Endothelial cell of umbilical vein (primary cell): Measurements from ENCODE around the gene IKZF3. TPM values are rescaled to one million over a fixed set of nuclear protein-coding genes. Genes with fewer than 3 reads are reported as not detected.

Source experiments
- BruUV-seq: library from RNA; stranded (reverse); fragments of 400-500 nt; replicated peaks from 2 replicates; lab custom pipeline; 2021; lab: Mats Ljungman, UMichigan
- CTCF ChIA-PET: fragments of 300-600, 350-600 bp; sonication (Branson Sonifier 250); formaldehyde crosslinking; loops from one replicate; lab custom pipeline; 2021; ENCODE audit warnings: antibody characterized with exemption, inconsistent platforms; lab: Charles Lee
- POLR2A ChIA-PET: fragments of 300-600, 350-600 bp; sonication (Branson Sonifier 250); formaldehyde crosslinking; loops from one replicate; lab custom pipeline; 2021; ENCODE audit warnings: antibody characterized with exemption, inconsistent platforms; lab: Charles Lee
- DNase-seq: peaks from one replicate; pipeline ENCODE4 v3.0.0-alpha.2; 2011; ENCODE audit warnings: low read depth, low spot score
- FAIRE-seq: peaks from 2 replicates; lab custom pipeline; 2011; peaks lifted over from hg19 to GRCh38; lab: Jason Lieb, UNC
- H2AFZ ChIP-seq: 2 replicates; pipeline ENCODE4 v1.6.0; 2012; ENCODE audit warnings: low read depth, low read length, control low read depth, inconsistent platforms
- H3K27ac ChIP-seq: 2 replicates; pipeline ENCODE4 v1.5.1; 2011; ENCODE audit warnings: low read depth, mild to moderate bottlenecking, control low read depth, low read length, moderate library complexity; ENCODE audit not compliant: insufficient read depth
- H3K27me3 ChIP-seq, 2 experiments: 2 replicates each; pipeline versions ENCODE4 v1.6.0 to v1.6.1; 2011; ENCODE audit warnings: low read length in 2 of 2, mixed read lengths in 1 of 2; ENCODE audit not compliant: control insufficient read depth in 2 of 2, insufficient read depth in 2 of 2
- H3K36me3 ChIP-seq, 2 experiments: 2 replicates in 1 of 2; 3 replicates in 1 of 2; pipeline ENCODE4 v1.5.1; 2011; ENCODE audit warnings: low read length in 2 of 2, mild to moderate bottlenecking in 1 of 2, moderate library complexity in 1 of 2; ENCODE audit not compliant: control insufficient read depth in 2 of 2, insufficient read depth in 2 of 2; ENCODE audit errors: extremely low read depth in 1 of 2
- H3K4me1 ChIP-seq: 3 replicates; pipeline ENCODE4 v1.5.1; 2011; ENCODE audit warnings: mild to moderate bottlenecking, low read length; ENCODE audit not compliant: control insufficient read depth, insufficient read depth; ENCODE audit errors: extremely low read depth
- H3K4me2 ChIP-seq: 2 replicates; pipeline ENCODE4 v1.6.1; 2011; ENCODE audit warnings: low read length, control low read depth, mixed read lengths; ENCODE audit not compliant: insufficient read depth
- H3K4me3 ChIP-seq, 3 experiments: fragments of 200-600 bp in 1 of 3; sonication (generic), shearing (Covaris generic) in 1 of 3; replicated peaks in 1 of 3; 2 replicates each; pipeline ENCODE4 v1.5.1; 2011 to 2016; ENCODE audit warnings: control low read depth in 3 of 3, low read length in 3 of 3, mild to moderate bottlenecking in 2 of 3, inconsistent platforms in 1 of 3, low read depth in 1 of 3, moderate library complexity in 1 of 3; ENCODE audit not compliant: insufficient read depth in 1 of 3
- H3K79me2 ChIP-seq: 2 replicates; pipeline ENCODE4 v1.6.0; 2012; ENCODE audit warnings: low read length, inconsistent platforms; ENCODE audit not compliant: control insufficient read depth, insufficient read depth
- H3K9ac ChIP-seq: replicated peaks from 2 replicates; pipeline ENCODE3; 2011; ENCODE audit warnings: low read length, control low read depth; ENCODE audit not compliant: insufficient read depth; ENCODE audit errors: extremely low read depth
- H3K9me1 ChIP-seq: replicated peaks from 3 replicates; pipeline ENCODE4 v1.6.0; 2011; ENCODE audit warnings: mild to moderate bottlenecking, low read length; ENCODE audit not compliant: control insufficient read depth, insufficient read depth; ENCODE audit errors: extremely low read depth
- H3K9me3 ChIP-seq: replicated peaks from 2 replicates; pipeline ENCODE4 v1.5.1; 2012; ENCODE audit warnings: low read length, inconsistent platforms; ENCODE audit not compliant: control insufficient read depth, insufficient read depth
- H4K20me1 ChIP-seq: replicated peaks from 2 replicates; pipeline ENCODE3; 2011; ENCODE audit warnings: mild to moderate bottlenecking, low read length; ENCODE audit not compliant: control insufficient read depth, insufficient read depth; ENCODE audit errors: extremely low read depth
- EZH2 ChIP-seq: IDR thresholded peaks from 2 replicates; pipeline ENCODE4 v1.6.1; 2012; ENCODE audit warnings: borderline replicate concordance, low read depth, mild to moderate bottlenecking, moderate library complexity, low read length, inconsistent platforms; ENCODE audit not compliant: severe bottlenecking
- MYC ChIP-seq: IDR thresholded peaks from one replicate; pipeline ENCODE4 v1.6.1; 2011; ENCODE audit warnings: mild to moderate bottlenecking, low read depth, low read length
- dilution Hi-C: fragments of 300-500 bp; cut with MboI; formaldehyde crosslinking; loops from one replicate; pipeline ENCODE4 v1.15.0; 2019; ENCODE audit warnings: low sequenced_read_pairs; ENCODE audit not compliant: extremely low pct_ligation_motif_present
- intact Hi-C: fragments of 100-400 bp; cut with micrococcal nuclease; formaldehyde crosslinking; loops from one replicate; pipeline ENCODE4 v1.10.0; 2022
- polyA plus RNA-seq, 4 experiments: library from polyadenylated mRNA; depleted of rRNA in 3 of 4; stranded (reverse) in 3 of 4; unstranded in 1 of 4; fragments of >200 nt; gene quantifications; 2 replicates each; pipeline versions ENCODE4 v1.2.1 to v1.2.3, GENCODE V29; 2011 to 2012; ENCODE audit warnings: missing spikeins in 1 of 4
- total RNA-seq: library from RNA; stranded (reverse); gene quantifications from 2 replicates; pipeline ENCODE4 v1.2.3, GENCODE V29; 2021
- TF ChIP-seq, protein P1 (sequence below): IDR thresholded peaks from 2 replicates; pipeline ENCODE4 v1.6.1; 2011; ENCODE audit not compliant: insufficient read depth, insufficient read length

IKZF3 gene
- total and polyA plus RNA-seq, 2 donors (not counting 3 experiments of a cell fraction or from before 2014, with no cell fraction given): not detected

- ChIA-PET CTCF (interaction anchor here (1.6 kb wide), 1 partner anchor 9 kb away, joined by 11 read pairs; the partner anchor contains the start of gene MIEN1), POLR2A (no interaction called here)
- intact Hi-C loops (loop anchor here (1.0 kb wide), 1 partner anchor 44 kb away; no protein-coding TSS in a partner anchor), dilution Hi-C loops (no loop called here)
- Histone ChIP-seq H3K4me2 (no peak overlapping the region), H3K27me3 (peaks cover 18 to 27% of the 10 kb centered on the region in 2 experiments), H3K79me2 (no peaks in the 10 kb centered on the region), H3K4me1 (peaks cover 14% of the 10 kb centered on the region), H4K20me1 (no peaks in the 10 kb centered on the region), H3K4me3 (no peak overlapping the region), H3K27ac (no peak overlapping the region), H3K9me1 (no peaks in the 10 kb centered on the region), H3K36me3 (no peaks in the 10 kb centered on the region), H3K9ac (no peak overlapping the region), H2AFZ (peak overlapping the region; percentile 66), H3K9me3 (no peaks in the 10 kb centered on the region)
- TF ChIP-seq, protein P1, sequence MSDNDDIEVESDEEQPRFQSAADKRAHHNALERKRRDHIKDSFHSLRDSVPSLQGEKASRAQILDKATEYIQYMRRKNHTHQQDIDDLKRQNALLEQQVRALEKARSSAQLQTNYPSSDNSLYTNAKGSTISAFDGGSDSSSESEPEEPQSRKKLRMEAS: no peak
- TF ChIP-seq EZH2 (peak; percentile 66), MYC (no peak)
- DNase-seq (no peak), FAIRE-seq (no peak)
- BruUV-seq: no TSS peak
Observed at GRCh38 chr17:39738568-39738901, 125.6 kb downstream of the IKZF3 start.

- POLR2A ChIA-PET: no interaction called here
- no peak within 1 kb of the TSS for H3K4me2 ChIP-seq
- dilution Hi-C loops (no loop called here), intact Hi-C loops (loop anchor here (1.0 kb wide), 1 partner anchor 44 kb away; no protein-coding TSS in a partner anchor)
- TF ChIP-seq, protein P1: no peak
- TF ChIP-seq EZH2: peak; percentile 76
- no peak within 1 kb of the TSS for H3K4me3 ChIP-seq
- no peaks in the 10 kb centered on the region for H4K20me1 ChIP-seq
- H3K9me1 ChIP-seq: no peaks in the 10 kb centered on the region
- BruUV-seq: no TSS peak
- peak within 1 kb of the TSS; percentile 66 for H2AFZ ChIP-seq
- peaks cover 18 to 23% of the 10 kb centered on the region in 2 experiments for H3K27me3 ChIP-seq
- no peaks in the 10 kb centered on the region for H3K79me2 ChIP-seq
- no peak for FAIRE-seq
- no peaks in the 10 kb centered on the region for H3K9me3 ChIP-seq
- H3K4me1 ChIP-seq: peaks cover 14% of the 10 kb centered on the region
- no peaks in the 10 kb centered on the region for H3K36me3 ChIP-seq
- CTCF ChIA-PET: no interaction called here
- DNase-seq: no peak
- no peak within 1 kb of the TSS for H3K27ac ChIP-seq
- no peak within 1 kb of the TSS for H3K9ac ChIP-seq
Observed at GRCh38 chr17:39737760-39738567, 126.1 kb downstream of the IKZF3 start, which contains the start of gene GRB7. Gene GRB7, plus strand, starts transcription at chr17:39737938. Its CDS starts 4,364 bp downstream, at chr17:39742302.
